GM04503 (cell line): ENCODE measurements around the gene TMEM205.
"Not testable (repeated sequence)": the region's sequence is repeated elsewhere in the genome, so short reads cannot be mapped to it uniquely, and the experiment has no call there.

ENCODE experiments used
- DNase-seq: peaks from one replicate; pipeline ENCODE4 v3.0.0-alpha.2; 2012; ENCODE audit warnings: low read depth

Gene TMEM205

DNA sequence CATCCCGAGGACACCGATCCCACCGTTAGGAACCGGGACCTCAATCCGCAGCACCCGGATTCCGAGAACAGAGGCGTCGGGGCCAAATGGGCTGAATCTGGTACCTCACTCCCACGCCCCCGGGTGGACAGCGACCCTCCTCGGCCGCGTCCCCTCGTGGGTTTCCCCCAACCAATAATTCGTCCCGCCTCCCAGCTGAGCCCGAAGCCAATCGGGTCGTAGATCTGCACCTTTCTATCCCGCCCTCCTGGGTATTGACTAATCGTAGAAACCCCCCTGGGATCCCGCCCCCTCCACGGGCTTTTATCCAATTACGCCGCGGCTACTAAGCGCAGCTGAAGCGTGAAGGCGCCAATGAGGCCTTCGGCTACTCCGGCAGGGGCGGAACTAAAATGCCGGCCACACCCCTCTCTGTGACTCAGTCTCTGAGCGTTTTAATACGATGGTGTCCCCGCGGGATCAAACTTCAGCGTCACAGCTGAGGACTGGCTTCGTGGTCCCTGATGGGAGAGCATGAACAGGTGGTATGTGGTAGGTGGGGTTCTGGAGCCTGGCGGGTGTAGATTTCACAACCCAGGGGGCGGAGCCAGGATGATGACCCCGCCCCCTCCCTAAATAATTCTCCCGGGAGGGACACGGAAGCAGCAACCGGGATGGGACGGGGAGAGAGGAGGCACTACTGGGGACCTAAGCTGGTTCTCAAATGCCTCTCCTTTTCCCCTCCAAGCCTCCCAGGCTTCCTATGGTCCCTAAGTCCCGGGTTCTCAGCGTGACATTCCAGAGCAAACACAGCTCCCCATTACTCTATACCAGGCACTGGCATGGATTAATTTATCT lies at the start of gene TMEM205, which contains the start of gene CCDC159:
TSS of gene TMEM205 (minus strand) at position 165 of the 837 bp plus-strand sequence. CDS start 649 bp downstream, outside the sequence.
TSS of gene CCDC159 (plus strand) at position 416 of the 837 bp plus-strand sequence. CDS start at position 504, 88 bp downstream.
- DNase-seq: peak; percentile 96

DNA sequence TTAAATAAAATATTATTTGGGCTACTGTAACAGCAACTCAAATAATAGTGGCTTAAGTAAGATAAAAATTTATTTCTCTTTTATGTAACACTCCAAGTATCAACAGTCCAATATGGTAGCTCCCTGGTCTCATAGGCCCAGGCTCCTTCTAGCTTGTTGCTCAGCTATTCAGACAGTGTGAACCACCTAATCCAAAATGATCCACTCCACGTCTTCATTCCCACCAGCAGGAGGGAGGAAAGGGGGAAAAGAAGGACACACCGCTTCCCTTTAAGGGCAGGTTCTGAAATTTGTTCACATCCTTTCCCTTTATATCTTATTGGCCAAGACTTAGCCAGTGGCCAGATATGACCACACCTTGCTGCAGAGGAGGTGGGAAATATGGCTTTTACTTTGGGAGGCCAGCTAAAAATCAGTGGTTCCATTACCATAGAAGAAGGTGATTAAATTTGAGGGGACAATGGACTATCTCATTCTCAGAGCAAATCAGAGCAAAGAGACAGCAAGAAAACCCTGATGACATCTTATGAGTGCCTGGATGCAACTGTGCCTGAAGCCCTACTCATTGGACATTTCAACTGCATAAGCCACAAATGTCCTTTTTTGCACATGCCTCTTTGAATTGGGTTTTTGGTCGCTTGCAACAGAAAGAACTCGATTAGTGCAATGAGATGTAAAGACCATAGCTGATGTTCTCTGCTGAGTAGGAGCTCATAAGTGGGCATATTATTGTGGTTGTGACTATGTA lies 45.0 kb upstream of the TMEM205 start:
- DNase-seq: no peak

DNA sequence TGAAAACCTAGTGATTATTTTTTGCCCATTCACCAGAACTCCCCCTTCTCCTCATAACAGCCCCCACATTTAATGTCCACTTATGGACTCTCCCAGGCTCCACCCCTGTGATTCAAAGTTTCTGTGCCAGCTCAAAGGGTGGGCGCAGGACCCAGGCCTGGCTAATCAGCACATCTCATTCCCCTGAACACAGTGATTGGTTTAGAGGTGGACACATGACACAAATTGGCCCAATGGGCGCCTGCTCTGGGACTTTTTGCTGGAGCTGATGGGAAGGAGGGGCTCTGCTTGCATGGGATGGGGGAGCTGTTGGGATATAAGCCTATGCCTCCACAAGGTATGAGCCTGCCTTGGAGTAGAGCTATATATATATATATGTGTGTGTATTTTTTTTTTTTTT lies 44.3 kb upstream of the TMEM205 start:
- DNase-seq: no peak

DNA sequence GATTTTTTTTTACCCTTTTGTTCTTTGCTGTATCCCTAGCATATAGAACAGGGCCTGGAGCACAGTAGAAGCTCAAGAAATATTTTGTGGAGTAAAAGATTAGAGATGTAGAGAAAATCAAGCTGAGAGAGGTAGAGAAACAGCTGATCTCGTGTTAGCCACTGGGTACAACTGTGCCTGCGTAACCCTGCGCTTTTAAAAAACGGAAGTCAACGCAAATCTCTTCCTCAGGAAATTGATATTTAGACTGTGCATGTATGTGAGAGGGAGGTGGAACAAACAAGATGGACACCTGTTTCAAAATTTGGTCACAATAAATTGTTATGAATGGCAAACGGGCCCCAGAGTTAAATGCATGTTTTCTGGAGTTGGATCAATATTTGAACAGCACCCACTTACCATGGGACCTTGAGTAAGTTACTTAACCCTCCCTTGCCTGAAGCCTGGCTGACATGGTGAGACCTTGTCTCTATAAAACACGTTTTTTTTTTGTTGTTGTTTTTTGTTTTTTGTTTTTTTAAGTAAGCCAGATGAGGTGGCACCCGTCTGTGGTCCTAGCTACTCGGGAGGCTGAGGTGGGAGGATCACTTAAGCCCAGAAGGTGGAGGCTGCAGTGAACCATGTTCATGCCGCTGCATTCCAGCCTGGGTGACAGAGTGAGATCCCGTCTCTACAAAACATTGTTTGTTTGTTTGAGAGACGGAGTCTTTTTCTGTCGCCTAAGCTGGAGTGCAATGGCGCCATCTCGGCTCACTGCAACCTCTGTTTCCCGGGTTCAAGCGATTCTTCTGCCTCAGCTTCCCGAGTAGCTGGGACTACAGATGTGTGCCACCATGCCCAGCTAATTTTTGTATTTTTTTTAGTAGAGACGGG lies 41.3 kb upstream of the TMEM205 start:
- no peak for DNase-seq

DNA sequence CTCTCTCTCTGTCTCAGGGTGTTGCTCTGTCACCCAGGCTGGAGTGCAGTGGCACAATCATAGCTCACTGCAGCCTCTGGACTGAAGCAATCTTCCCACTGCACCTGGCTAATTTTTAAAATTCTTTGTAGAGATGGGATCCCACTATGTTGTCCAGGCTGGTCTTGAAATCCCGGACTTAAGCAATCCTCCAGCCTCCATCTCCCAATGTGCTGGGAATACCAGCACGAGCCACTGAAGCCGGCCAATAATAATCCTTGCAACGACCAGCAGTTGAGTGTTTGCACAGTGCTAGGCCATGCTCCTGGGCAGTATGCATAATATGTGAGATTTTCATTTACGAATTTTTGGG lies 38.7 kb upstream of the TMEM205 start:
- DNase-seq: no peak

DNA sequence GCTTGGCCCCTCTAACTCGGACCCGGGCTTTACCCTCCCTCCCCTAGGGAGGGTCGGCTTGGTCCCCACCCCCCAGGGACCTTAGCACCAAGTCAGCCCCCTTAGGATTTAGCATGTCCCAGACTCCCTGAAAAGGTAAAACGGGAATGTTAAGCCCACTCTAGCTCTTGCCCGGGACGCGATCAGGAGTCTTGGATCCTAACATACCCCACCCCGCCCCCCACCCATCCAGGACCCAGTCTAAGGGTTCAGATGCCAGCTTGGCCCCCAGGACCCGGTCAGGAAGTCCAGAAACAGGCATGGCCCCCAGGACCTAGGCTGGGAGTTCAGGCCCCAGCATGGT lies 37.6 kb upstream of the TMEM205 start:
- DNase-seq: no peak

DNA sequence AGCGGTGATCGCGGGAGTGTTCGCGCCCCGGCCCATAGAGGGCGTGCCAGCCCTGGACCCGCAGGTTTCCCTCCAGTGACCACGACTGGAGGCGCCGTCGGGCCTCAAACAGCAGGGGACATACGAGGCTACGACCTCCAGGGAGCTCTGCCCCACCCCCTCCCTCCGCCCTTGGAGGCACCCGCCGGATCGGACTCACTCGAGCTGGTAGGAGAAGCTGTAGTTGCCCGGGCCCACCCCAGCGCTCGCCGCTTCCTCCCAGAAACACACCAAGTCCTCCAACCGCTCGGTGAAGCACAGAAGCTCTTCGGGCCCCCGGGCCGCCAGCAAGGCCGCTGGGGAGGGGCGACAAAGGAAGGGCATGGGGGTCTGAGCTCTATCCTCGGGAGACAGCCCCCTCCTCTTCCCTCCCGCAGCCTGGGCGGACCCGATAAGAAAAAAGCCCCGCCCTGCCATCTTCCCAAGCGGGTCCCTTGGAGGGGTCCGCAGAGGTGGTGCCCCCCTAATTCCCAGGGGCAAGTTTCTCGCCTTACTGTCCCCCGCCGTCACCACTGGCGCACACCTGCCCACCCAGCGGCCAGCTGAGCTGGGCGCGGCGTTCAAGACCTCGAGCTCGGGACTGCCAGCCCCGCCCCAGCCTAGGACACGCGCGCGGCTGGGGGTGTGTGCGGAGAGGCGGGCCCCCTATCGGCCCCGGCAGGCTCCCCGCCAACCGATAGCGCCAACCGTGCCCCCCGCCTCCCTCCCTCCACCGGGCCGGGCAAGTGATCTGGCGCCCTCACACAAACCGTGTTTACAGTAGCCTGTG lies 37.0 kb upstream of the TMEM205 start:
- no peak for DNase-seq

DNA sequence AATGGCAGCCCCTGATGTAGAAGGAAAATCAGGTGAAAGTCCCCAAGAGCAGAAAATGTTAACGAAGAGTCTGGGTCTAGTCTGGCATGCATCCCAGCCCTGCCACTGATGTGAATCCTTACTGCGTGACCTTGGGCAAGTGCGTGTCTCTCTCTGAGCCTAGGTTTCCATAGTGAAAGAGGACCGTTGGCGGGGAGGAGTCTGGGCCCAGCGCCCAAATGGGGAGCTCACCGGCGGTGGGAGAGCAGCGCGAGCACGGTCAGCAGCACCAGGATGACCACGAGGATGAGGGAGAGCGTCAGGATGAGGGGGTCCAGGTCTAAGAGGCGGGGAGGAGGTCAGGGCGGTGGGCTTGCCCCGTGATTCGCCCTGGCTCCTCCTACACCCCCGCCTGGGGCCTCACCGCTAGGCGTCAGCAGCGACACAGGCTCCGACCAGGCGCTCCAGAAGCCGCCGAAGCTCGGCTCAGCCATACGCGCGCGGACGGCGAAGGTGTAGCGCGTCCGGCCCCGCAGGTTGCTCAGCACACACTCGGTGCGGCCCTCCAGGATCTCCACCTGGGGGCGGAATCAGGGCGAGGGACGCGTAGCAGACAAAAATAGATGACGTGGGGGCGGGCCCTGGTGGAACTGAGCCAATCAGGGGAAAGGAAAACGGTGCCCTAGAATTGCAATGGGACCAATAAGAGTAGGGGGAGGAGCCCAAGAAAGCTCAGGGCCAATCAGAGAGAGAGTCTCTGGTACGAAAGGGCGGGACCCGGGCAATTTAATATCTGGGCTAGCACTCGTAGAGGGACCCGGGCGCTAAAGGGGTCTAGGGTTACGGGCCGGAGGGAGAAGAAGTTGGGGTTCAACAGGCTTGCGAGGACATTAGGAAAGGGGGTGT lies 34.8 kb upstream of the TMEM205 start:
- peak; percentile 73 for DNase-seq

DNA sequence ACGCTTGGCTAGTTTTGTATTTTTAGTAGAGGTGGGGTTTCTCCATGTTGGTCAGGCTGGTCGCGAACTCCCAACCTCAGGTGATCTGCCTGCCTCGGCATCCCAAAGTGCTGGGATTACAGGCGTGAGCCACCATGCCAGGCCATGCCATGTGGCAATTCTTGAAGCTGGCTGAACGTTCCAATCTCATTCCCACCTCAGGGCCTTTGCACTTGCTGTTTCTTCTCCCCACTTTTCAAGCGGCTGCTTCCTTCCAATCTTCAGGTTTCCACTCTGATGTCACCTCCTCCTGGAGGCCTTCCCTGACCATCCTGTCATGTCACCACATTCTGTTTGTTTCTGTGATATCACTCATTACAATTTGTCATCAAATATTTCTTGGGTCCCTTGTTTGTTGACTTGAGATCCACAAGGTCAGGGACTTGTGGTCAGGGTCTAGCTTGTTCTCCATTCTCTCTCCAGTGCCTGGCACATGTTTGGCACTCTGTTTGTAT lies 33.8 kb upstream of the TMEM205 start:
- DNase-seq: no peak

DNA sequence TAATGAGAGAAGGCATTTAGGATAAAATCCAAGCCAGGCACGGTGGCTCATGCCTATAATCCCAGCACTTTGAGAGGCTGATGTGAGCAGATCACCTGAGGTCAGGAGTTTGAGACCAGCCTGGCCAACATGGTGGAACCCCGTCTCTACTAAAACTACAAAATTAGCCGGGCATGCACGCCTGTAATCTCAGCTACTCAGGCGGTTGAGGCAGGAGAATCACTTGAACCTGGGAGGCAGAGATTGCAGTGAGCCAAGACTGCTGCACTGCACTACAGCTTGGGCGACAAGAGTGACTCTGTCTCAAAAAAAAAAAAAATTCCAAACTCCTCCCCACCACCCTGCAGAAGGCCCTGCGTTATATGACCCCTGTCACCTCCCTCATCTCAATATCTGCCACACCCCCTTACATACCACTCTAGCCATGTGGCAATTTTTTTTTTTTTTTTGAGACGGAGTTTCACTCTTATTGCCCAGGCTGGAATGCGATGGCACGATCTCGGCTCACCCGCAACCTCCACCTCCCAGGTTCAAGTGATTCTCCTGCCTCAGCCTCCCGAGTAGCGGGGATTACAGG lies 33.3 kb upstream of the TMEM205 start:
- DNase-seq: not testable (repeated sequence)

DNA sequence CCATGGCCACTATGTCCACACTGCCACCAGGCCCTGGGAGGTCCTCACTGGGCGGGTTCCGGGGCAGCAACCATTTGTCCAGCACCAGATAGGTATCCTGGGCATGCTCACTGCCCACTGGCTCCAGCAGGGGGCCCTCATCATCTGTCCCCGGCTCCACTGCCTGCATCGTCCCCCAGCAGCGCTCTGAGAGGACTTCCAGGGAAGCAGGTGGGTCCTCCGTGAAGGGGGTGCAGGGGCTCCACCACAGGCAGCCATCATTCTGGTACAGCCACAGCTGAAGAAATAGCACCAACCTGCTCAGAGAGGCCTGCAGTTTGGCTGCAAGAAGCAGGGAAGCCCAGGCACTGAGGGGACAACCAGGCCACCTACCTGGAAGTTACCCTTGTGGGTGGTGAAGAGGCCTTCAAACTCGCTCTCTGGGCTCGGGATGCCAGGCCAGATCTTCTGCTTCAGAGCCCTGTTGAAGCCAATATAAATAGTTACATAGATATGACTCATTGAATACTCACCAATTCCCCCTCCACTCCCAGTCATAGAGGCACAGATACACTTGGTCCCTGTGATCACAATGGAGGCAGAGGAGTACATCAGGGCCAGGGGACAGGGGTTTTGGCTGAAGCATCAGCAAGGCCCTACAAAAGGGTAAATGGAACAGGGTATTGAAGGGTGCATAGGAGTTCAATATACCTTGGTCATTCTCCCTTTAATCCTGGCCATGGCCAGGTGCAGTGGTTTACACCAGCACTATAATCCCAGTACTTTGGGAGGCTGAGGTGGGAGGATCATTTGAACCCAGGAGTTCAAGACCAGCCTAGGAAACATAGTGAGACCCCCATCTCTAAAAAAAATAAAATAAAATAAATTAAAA lies 32.5 kb upstream of the TMEM205 start:
- no peak for DNase-seq

DNA sequence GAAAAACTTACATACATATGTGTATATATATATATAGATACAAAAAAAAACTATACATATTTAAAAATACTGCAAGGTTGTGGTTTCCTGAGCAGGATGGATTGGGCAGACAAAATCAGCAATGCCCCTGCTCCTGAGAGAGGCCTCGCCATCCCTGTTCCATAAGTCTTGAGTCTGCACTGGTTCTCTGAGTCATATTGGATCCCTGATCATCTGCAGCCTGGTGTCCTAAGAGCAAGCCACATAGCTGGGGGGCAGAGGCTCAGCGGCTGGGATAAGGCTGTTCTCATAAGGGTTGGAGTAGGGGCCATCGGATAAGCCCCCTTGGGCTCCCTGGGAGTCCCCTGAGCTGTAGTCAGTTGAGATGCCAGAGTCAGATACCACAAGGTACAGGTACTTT lies 31.7 kb upstream of the TMEM205 start:
- no peak for DNase-seq

DNA sequence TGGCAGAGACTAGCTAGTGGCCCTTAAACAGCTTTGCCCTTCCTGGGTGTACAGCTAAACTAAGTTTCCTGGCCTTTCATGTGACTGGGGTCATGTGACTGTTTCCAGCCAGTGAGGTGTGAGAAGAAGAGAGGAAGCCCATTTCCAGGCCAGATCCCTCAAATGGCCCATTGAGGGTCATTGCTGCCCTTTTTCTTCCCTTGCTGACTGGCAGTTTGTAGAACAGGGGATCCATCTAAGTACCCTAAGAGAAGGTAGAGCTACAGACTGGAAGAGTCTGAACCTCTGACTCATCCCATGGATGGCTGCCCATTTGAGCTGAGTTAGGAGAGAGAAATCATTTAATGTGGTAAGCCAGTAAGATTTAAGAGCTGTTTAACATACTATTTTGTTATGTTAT lies 31.2 kb upstream of the TMEM205 start:
- peak; percentile 78 for DNase-seq

DNA sequence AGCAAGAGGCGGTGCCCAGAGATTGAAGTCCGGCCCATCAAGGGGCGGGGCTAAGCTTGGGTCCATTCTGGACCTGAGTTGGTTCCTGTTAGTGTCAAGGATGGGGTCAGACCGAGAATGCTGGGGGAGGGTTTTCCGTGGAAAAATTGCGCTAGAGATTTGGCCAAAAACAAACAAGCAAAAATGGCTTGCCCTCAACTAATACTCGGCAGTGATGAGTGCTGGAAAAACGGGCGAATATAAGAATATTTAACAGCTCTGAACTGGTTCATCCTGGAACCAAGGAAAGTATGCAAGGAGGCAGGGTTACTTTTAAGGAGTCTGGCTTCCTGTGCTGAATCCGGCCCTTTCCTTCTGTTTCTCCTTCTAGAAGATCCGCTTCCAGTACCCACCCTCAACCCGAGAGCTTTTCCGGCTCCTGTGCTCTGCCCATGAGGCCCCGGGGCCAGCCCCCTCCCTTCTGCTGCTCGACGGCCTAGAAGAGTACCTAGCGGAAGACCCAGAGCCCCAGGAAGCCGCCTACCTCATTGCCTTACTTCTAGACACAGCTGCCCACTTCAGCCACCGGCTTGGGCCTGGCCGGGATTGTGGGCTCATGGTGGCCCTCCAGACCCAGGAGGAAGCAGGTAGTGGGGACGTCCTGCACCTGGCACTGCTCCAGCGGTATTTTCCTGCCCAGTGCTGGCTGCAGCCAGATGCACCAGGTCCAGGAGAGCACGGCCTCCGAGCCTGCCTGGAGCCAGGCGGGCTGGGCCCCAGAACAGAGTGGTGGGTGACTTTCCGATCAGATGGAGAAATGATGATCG lies 29.3 kb upstream of the TMEM205 start:
- DNase-seq: no peak

DNA sequence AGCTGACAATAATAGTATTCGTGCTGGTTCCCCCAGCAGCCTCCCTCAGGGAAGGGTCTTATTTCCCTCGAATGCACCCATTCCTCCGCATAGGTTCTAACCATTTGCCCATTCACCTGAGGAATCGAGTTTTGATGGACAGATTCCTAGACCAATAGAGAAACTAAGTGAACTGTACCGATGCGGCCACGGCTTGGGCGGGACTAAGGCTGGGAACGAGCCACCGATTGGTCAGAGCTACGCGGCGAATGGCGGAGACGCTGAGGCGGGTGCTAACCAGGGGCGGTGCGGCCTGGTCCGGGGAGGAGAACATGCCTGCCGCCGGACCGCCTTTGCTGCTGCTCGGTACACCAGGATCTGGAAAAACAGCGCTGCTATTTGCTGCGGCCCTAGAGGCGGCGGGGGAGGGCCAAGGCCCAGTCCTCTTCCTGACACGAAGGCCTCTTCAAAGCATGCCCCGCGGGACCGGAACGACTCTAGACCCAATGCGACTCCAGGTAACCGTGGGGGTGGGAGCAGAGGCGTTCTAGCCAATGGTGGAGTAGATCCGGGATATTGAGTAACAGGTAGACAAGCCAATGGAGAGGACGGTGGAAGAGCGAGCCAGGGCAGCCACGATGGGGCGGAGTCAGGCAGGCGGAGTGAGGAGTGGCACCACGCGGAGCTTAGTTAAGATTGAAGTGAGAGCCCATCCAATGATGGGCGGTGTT lies 28.5 kb upstream of the TMEM205 start, which contains the start of gene SWSAP1:
TSS of gene SWSAP1 (plus strand) at position 234 of the 710 bp plus-strand sequence. CDS start at position 249, 15 bp downstream.
- DNase-seq: peak; percentile 97

DNA sequence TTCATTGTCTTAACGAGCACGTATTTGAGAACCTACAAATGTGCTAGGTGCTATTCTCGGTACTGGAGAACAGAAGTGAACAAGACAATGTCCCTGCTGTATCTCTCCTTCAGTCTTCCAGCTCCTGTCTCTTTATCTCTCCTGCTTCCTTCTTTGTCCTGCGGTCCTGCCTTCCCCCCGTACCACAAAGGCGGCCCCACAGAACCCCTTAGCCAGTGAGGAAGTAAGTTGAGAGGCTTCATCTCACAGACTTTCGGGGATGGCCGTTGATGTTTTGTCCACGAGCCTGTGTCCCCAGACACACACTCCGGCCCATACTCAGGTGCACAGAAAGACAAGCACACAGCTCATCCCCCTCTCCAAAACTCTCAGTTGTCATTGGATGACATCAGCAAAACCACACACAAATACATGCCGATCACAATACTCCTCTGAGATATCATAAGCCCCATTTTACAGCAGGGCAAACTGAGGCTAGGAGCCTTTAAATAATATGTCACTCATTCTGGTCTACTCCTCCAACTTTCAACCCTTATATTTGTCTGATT lies 27.9 kb upstream of the TMEM205 start:
- DNase-seq: no peak
